Ectodermal cell (in vitro differentiated cells): ENCODE data around the gene SNCB.
"Not testable (repeated sequence)": the region's sequence is repeated elsewhere in the genome, so short reads cannot be mapped to it uniquely, and the experiment has no call there.

Experiments used
- H3K27ac ChIP-seq: 2 replicates; pipeline ENCODE4 v1.7.0; 2013; ENCODE audit warnings: mild to moderate bottlenecking, low read depth, low read length; ENCODE audit not compliant: insufficient read depth, poor library complexity, severe bottlenecking
- H3K27me3 ChIP-seq: 2 replicates; pipeline ENCODE4 v1.7.0; 2013; ENCODE audit warnings: mild to moderate bottlenecking, low read length; ENCODE audit not compliant: insufficient read depth, control insufficient read depth, poor library complexity, severe bottlenecking
- H3K36me3 ChIP-seq: one replicate; pipeline ENCODE4 v1.7.0; 2013; ENCODE audit warnings: low read length; ENCODE audit not compliant: control insufficient read depth, insufficient read depth
- H3K4me1 ChIP-seq: one replicate; pipeline ENCODE4 v1.7.0; 2013; ENCODE audit warnings: low read length; ENCODE audit not compliant: control insufficient read depth, insufficient read depth
- H3K4me3 ChIP-seq: 2 replicates; pipeline ENCODE4 v1.7.0; 2013; ENCODE audit warnings: low read depth, low read length, control low read depth; ENCODE audit not compliant: insufficient read depth
- H3K9me3 ChIP-seq: 2 replicates; pipeline ENCODE4 v1.7.0; 2013; ENCODE audit warnings: mild to moderate bottlenecking, low read length, moderate library complexity; ENCODE audit not compliant: control insufficient read depth
- WGBS, 2 experiments: methylation state at CpG; one replicate each; pipeline ENCODE4 v1.1.7; 2013; ENCODE audit warnings: missing lambda C conversion rate in 2 of 2; 5-methylcytosine and 5-hydroxymethylcytosine counted together

Gene SNCB

GRCh38 chr5:176599749-176600430 is 30.4 kb downstream of the SNCB start:
- H3K4me1 ChIP-seq, H3K9me3 ChIP-seq, H3K27ac ChIP-seq, H3K36me3 ChIP-seq, H3K4me3 ChIP-seq, H3K27me3 ChIP-seq: not testable (repeated sequence)
- 93 to 94% methylated on average over 19 of the region's 19 CpGs for WGBS, 2 experiments

GRCh38 chr5:176597417-176598389 is 32.6 kb downstream of the SNCB start:
- Histone ChIP-seq H3K9me3 (no peaks in the 10 kb centered on the region), H3K36me3 (no peaks in the 10 kb centered on the region), H3K4me3 (no peak overlapping the region), H3K27ac (no peak overlapping the region), H3K27me3 (no peaks in the 10 kb centered on the region), H3K4me1 (no peaks in the 10 kb centered on the region)
- 88 to 90% methylated on average over 47 of the region's 47 CpGs for WGBS, 2 experiments

GRCh38 chr5:176596689-176597416 is 33.5 kb downstream of the SNCB start:
- Histone ChIP-seq H3K27me3 (no peaks in the 10 kb centered on the region), H3K36me3 (no peaks in the 10 kb centered on the region), H3K4me1 (no peaks in the 10 kb centered on the region), H3K27ac (no peak overlapping the region), H3K9me3 (no peaks in the 10 kb centered on the region), H3K4me3 (no peak overlapping the region)
- WGBS, 2 experiments, result 75 to 77% methylated on average over 98 of the region's 98 CpGs

- H3K9me3 ChIP-seq, result no peaks in the 10 kb centered on the region
- no peaks in the 10 kb centered on the region for H3K27me3 ChIP-seq
- H3K4me3 ChIP-seq, result no peak overlapping the region
- 95 to 96% methylated on average over 23 of the region's 23 CpGs for WGBS, 2 experiments
- H3K4me1 ChIP-seq, result no peaks in the 10 kb centered on the region
- no peaks in the 10 kb centered on the region for H3K36me3 ChIP-seq
- H3K27ac ChIP-seq, result no peak overlapping the region
These were observed 34.2 kb downstream of the SNCB start for GRCh38 chr5:176596069-176596644.

DNA sequence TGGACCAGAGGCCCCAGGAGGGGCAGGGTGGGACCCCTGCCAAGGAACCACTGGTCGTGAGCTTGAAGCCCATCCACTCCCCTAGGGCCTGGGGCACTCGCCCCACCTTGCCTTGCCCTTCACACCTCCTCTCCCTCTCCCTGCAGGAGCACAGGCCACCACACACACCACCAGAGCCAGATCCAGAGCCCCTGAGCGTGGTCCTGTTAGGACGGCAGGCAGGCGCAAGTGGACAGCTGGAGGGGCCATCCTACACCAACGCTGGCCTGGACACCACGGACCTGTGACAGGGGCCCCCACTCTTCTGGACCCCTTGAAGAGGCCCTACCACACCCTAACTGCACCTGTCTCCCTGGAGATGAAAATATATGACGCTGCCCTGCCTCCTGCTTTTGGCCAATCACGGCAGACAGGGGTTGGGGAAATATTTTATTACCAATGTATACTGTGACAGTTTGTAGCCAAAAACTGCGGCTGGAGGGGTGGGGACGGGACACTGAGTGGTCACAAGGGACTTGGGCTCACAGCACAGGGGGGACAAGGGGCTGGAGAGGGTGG is 34.9 kb downstream of the SNCB start:
- H3K4me1 ChIP-seq, result no peaks in the 10 kb centered on the region
- no peak overlapping the region for H3K27ac ChIP-seq
- no peaks in the 10 kb centered on the region for H3K27me3 ChIP-seq
- H3K36me3 ChIP-seq, result no peaks in the 10 kb centered on the region
- WGBS, 2 experiments, result 92 to 94% methylated on average over 11 of the region's 11 CpGs
- no peaks in the 10 kb centered on the region for H3K9me3 ChIP-seq
- no peak overlapping the region for H3K4me3 ChIP-seq

- H3K27ac ChIP-seq, result no peak overlapping the region
- no peaks in the 10 kb centered on the region for H3K36me3 ChIP-seq
- 94% methylated on average over 8 of the region's 8 CpGs for WGBS, 2 experiments
- no peak overlapping the region for H3K4me3 ChIP-seq
- no peaks in the 10 kb centered on the region for H3K9me3 ChIP-seq
- H3K27me3 ChIP-seq, result no peaks in the 10 kb centered on the region
- no peaks in the 10 kb centered on the region for H3K4me1 ChIP-seq
These were observed 35.8 kb downstream of the SNCB start for GRCh38 chr5:176594554-176594953.

DNA sequence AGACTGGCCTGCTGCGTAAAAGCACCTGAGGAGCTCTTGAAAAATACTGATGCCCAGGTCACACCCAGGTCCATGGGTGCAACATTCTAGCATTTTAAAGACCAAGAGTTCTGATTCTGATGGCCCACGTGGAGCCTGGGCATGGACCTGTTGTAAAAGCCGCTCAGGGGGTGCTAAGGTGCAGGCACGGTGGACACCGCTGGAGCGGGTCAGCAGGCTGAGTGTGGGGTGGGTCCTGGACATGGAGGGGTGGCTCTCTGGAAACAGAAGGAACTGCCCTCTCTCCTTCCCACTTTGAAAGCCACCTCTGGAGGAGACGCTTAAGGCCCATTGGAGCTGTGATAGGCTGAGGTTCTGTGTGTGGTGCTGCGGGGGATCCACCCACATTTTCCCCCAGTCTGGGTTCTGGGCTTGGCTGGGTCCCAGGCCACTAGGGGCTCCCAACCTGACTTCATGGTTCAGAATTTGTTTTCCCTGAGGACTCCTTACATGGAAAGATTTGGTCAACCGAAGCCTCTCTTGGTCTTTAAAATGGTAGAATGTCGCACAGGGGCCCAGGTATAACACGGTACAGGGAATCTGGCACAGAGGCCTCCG is 37.0 kb downstream of the SNCB start:
- Histone ChIP-seq H3K36me3 (no peaks in the 10 kb centered on the region), H3K4me1 (no peaks in the 10 kb centered on the region), H3K9me3 (no peaks in the 10 kb centered on the region), H3K27ac (no peak overlapping the region), H3K27me3 (no peaks in the 10 kb centered on the region), H3K4me3 (no peak overlapping the region)
- WGBS, 2 experiments, result 91 to 93% methylated on average over 11 to 12 of the region's 12 CpGs

- Histone ChIP-seq H3K9me3 (no peaks in the 10 kb centered on the region), H3K4me3 (no peak overlapping the region), H3K36me3 (no peaks in the 10 kb centered on the region), H3K4me1 (no peaks in the 10 kb centered on the region), H3K27ac (no peak overlapping the region), H3K27me3 (no peaks in the 10 kb centered on the region)
- WGBS, 2 experiments, result 89 to 98% methylated on average over 3 of the region's 3 CpGs
These were observed 37.8 kb downstream of the SNCB start for GRCh38 chr5:176592573-176592972.

DNA sequence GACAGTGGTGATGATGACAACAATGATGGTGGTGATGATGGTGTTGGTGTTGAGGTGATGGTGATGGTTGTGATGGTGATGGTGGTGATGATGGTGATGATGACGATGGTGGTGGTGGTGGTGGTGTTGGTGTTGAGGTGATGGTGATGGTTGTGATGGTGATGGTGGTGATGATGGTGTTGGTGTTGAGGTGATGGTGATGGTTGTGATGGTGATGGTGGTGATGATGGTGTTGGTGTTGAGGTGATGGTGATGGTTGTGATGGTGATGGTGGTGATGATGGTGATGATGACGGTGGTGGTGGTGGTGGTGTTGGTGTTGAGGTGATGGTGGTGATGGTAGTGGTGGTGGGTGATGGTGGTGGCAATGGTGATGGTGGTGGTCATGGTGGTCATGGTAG is 38.7 kb downstream of the SNCB start:
- not testable (repeated sequence) for H3K4me3 ChIP-seq, H3K27ac ChIP-seq, H3K9me3 ChIP-seq, H3K4me1 ChIP-seq, H3K36me3 ChIP-seq, H3K27me3 ChIP-seq
- 63 to 68% methylated on average over 2 of the region's 2 CpGs for WGBS, 2 experiments
